Measurements from ENCODE around the gene CTAGE9. TPM values are rescaled to one million over a fixed set of nuclear protein-coding genes. Genes with fewer than 3 reads are reported as not detected.

The CTAGE9 gene
- total RNA-seq, 2 experiments from 2014 or later: not detected

- POLR2A ChIA-PET: interaction anchor here (0.5 kb wide), 1 partner anchor 106 kb away, joined by 4 read pairs; no protein-coding TSS in a partner anchor
- Mint-ChIP-seq H3K36me3 (ENCODE audit: low read depth) (no peaks in the 10 kb centered on the region), H3K4me3 (no peak overlapping the region), H3K27ac (no peak overlapping the region), H3K9me3 (no peaks in the 10 kb centered on the region), H3K27me3 (peaks cover 15% of the 10 kb centered on the region), H3K4me1 (ENCODE audit: low read depth) (no peaks in the 10 kb centered on the region)
- DNase-seq: no peak
- intact Hi-C loops (cut with micrococcal nuclease): no loop called here
- no peak for TF ChIP-seq CTCF (IDR thresholded peaks at IDR 0.05)
- no peak for ATAC-seq
- CTCF ChIA-PET: no interaction called here
Observed at GRCh38 chr6:131744432-131745287, 33.8 kb upstream of the CTAGE9 start.

- ChIA-PET CTCF (no interaction called here), POLR2A (interaction anchor here (0.5 kb wide), 1 partner anchor 719 kb away, joined by 3 read pairs; no protein-coding TSS in a partner anchor)
- Mint-ChIP-seq H3K27me3 (peaks cover 16% of the 10 kb centered on the region), H3K4me1 (ENCODE audit: low read depth) (no peaks in the 10 kb centered on the region), H3K4me3 (no peak overlapping the region), H3K36me3 (ENCODE audit: low read depth) (no peaks in the 10 kb centered on the region), H3K27ac (no peak overlapping the region), H3K9me3 (no peaks in the 10 kb centered on the region)
- DNase-seq (no peak), ATAC-seq (no peak)
- no peak for TF ChIP-seq CTCF (IDR thresholded peaks at IDR 0.05)
- intact Hi-C loops (cut with micrococcal nuclease): no loop called here
Observed at GRCh38 chr6:131741688-131742393, 31.0 kb upstream of the CTAGE9 start.

GRCh38 chr6:131740161-131740560 is 29.3 kb upstream of the CTAGE9 start:
- CTCF ChIA-PET: no interaction called here
- no peak for ATAC-seq
- no peak for TF ChIP-seq CTCF (IDR thresholded peaks at IDR 0.05)
- Mint-ChIP-seq H3K4me1 (ENCODE audit: low read depth) (no peaks in the 10 kb centered on the region), H3K27ac (no peak overlapping the region), H3K4me3 (no peak overlapping the region), H3K36me3 (ENCODE audit: low read depth) (no peaks in the 10 kb centered on the region), H3K9me3 (no peaks in the 10 kb centered on the region), H3K27me3 (peaks cover 19% of the 10 kb centered on the region)
- intact Hi-C loops (cut with micrococcal nuclease): no loop called here
- DNase-seq: no peak
- POLR2A ChIA-PET: interaction anchor here (0.7 kb wide), 1 partner anchor 205 kb away, joined by 3 read pairs; no protein-coding TSS in a partner anchor

- H3K4me1 Mint-ChIP-seq (ENCODE audit: low read depth): no peaks in the 10 kb centered on the region
- ChIA-PET CTCF (interaction anchor here (1.8 kb wide), 1 partner anchor 44 kb away, joined by 4 read pairs; no protein-coding TSS in a partner anchor), POLR2A (no interaction called here)
Observed at GRCh38 chr6:131739136-131739535, 28.3 kb upstream of the CTAGE9 start.

More at GRCh38 chr6:131739136-131739535, 28.3 kb upstream of the CTAGE9 start:
- intact Hi-C loops (cut with micrococcal nuclease): no loop called here
- TF ChIP-seq CTCF (IDR thresholded peaks at IDR 0.05): no peak
- Mint-ChIP-seq H3K27me3 (peaks cover 12% of the 10 kb centered on the region), H3K4me3 (no peak overlapping the region), H3K9me3 (no peaks in the 10 kb centered on the region), H3K27ac (no peak overlapping the region), H3K36me3 (ENCODE audit: low read depth) (no peaks in the 10 kb centered on the region)
- ATAC-seq (no peak), DNase-seq (no peak)
